HepG2 (cell line): ENCODE measurements around the gene DOK4. TPM values are rescaled to one million over a fixed set of nuclear protein-coding genes. Genes with fewer than 3 reads are reported as not detected.
A peak's percentile ranks its signal among the peaks of the same experiment; 100 is the strongest.

Source experiments
- MED1 ChIP-seq: sonication (generic); formaldehyde crosslinking; IDR thresholded peaks from 2 replicates; pipeline ENCODE4 v1.4.0; 2020; ENCODE audit warnings: missing genetic modification reagents
- NFYB ChIP-seq: sonication (generic); formaldehyde crosslinking; IDR thresholded peaks from 2 replicates; pipeline ENCODE4 v1.4.0; 2020; ENCODE audit warnings: missing genetic modification reagents
- PHF8 ChIP-seq: sonication (generic); formaldehyde crosslinking; IDR thresholded peaks from 2 replicates; pipeline ENCODE4 v1.5.0; 2020; ENCODE audit warnings: missing genetic modification reagents
- STAG1 ChIP-seq: sonication (generic); formaldehyde crosslinking; IDR thresholded peaks from 2 replicates; pipeline ENCODE4 v1.4.0; 2020; ENCODE audit warnings: missing genetic modification reagents
- THAP11 ChIP-seq: IDR thresholded peaks from 2 replicates; pipeline ENCODE4 v1.6.1; 2016; ENCODE audit warnings: missing biosample characterization, missing genetic modification reagents
- ZFP36 ChIP-seq: fragments of 150-350 bp; IDR thresholded peaks from 2 replicates; pipeline ENCODE4 v1.6.1; 2018; ENCODE audit warnings: borderline replicate concordance, low read length, low read depth; ENCODE audit not compliant: partially characterized antibody
- ZMYM2 ChIP-seq: sonication (generic); formaldehyde crosslinking; IDR thresholded peaks from 2 replicates; pipeline ENCODE4 v1.8.0; 2022; ENCODE audit warnings: mild to moderate bottlenecking, missing genetic modification reagents
- ZNF10 ChIP-seq: sonication (generic); formaldehyde crosslinking; IDR thresholded peaks from 2 replicates; pipeline ENCODE4 v1.4.0; 2020; ENCODE audit warnings: mild to moderate bottlenecking, low read depth, missing genetic modification reagents, borderline replicate concordance
- ZNF660 ChIP-seq: sonication (generic); formaldehyde crosslinking; IDR thresholded peaks from 2 replicates; pipeline ENCODE4 v1.5.1; 2020; ENCODE audit warnings: mild to moderate bottlenecking, low read depth, missing genetic modification reagents, borderline replicate concordance
- ZNF773 ChIP-seq: sonication (generic); formaldehyde crosslinking; IDR thresholded peaks from 2 replicates; pipeline ENCODE4 v1.4.0; 2020; ENCODE audit warnings: missing genetic modification reagents, borderline replicate concordance
- ZNF777 ChIP-seq: sonication (generic); formaldehyde crosslinking; IDR thresholded peaks from 2 replicates; pipeline ENCODE4 v1.4.0; 2020; ENCODE audit warnings: missing genetic modification reagents
- ZNF850 ChIP-seq: sonication (generic); formaldehyde crosslinking; conservative IDR thresholded peaks from 2 replicates; pipeline ENCODE4 v1.9.0; 2021; ENCODE audit warnings: mild to moderate bottlenecking, missing genetic modification reagents
- polyA plus RNA-seq, 8 experiments: library from polyadenylated mRNA; depleted of rRNA in 3 of 8; stranded (reverse) in 7 of 8; unstranded in 1 of 8; fragments of >200 nt; fragmentation: Illumina TruSeq in 4 of 8; extraction: Trizol in 4 of 8; gene quantifications; 2 replicates each; pipeline versions ENCODE4 v1.2.1 to v1.2.3, GENCODE V29; 2011 to 2016; ENCODE audit warnings: low read depth in 4 of 8, missing spikeins in 1 of 8, mixed read lengths in 1 of 8; ENCODE audit not compliant: insufficient read depth in 1 of 8
- total RNA-seq, 5 experiments: library from RNA; depleted of rRNA; stranded (reverse); fragments of >200 nt; fragmentation: Illumina TruSeq; extraction: Trizol; gene quantifications; 2 replicates each; pipeline ENCODE4 v1.2.3, GENCODE V29; 2016; ENCODE audit warnings: low read depth in 1 of 5
- TF ChIP-seq, protein P1 (sequence below): sonication (generic); formaldehyde crosslinking; IDR thresholded peaks from 2 replicates; pipeline ENCODE4 v1.9.0; 2021; ENCODE audit warnings: mild to moderate bottlenecking, missing genetic modification reagents
- TF ChIP-seq, protein P2 (sequence below): sonication (generic); formaldehyde crosslinking; IDR thresholded peaks from 2 replicates; pipeline ENCODE4 v1.4.0; 2020; ENCODE audit warnings: mild to moderate bottlenecking, low read depth, missing genetic modification reagents
- TF ChIP-seq, protein P3 (sequence below): sonication (generic); formaldehyde crosslinking; IDR thresholded peaks from 2 replicates; pipeline ENCODE4 v1.8.0; 2022; ENCODE audit warnings: missing genetic modification reagents, mild to moderate bottlenecking, inconsistent platforms, borderline replicate concordance
- TF ChIP-seq, protein P4 (sequence below): sonication (generic); formaldehyde crosslinking; IDR thresholded peaks from 2 replicates; pipeline ENCODE4 v1.4.0; 2020; ENCODE audit warnings: mild to moderate bottlenecking, missing genetic modification reagents
- TF ChIP-seq, protein P5 (sequence below): sonication (generic); formaldehyde crosslinking; IDR thresholded peaks from 2 replicates; pipeline ENCODE4 v1.4.0; 2020; ENCODE audit warnings: missing genetic modification reagents
- TF ChIP-seq, protein P6 (sequence below): sonication (generic); formaldehyde crosslinking; IDR thresholded peaks from 2 replicates; pipeline ENCODE4 v1.8.0; 2023; ENCODE audit warnings: mild to moderate bottlenecking, missing genetic modification reagents

The DOK4 gene
- total and polyA plus RNA-seq, 2 of the 13 experiments (the other 11 are each of a cell fraction or from before 2014, with no cell fraction given) = 52.7 to 70.0 TPM

DNA sequence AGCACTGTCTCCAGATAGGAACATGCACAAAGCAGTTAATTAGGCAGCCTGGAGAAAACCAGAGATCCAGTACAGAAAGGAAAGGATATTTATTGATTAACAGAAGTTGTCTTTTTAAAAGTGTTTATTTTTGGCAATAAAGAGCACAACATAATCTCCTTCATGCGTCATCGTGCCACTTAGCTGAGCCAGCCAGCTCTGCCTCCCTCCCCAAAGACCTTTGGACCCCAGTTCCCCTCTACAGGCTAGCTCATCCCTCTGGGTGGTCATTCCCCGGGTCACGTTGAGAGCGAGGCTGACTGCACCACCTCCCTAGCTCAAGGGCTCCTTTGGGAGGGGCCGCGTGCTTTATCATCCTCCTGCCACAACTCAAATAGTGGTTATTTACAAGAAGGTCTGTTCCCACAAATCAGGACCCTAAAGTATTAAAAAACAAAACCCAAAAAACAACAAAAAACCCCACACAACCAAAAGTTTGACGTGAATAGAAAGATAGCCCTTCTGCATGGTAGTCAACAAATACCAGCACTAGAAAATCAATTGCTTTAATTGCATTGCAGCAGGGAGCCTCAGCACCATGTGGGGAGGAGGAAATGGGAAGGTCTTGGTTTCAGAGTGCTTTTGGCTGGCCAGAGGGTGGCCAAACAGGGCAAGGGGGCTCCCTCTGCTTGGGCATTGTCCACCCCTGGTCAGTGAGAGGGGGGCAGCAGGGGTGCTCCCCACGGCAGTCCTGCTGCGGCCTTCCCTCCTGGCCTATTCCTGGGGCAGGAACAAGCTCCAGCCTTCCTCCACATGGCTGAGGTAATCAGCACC is 14.2 kb downstream of the DOK4 start (continued):
- TF ChIP-seq, protein P1, sequence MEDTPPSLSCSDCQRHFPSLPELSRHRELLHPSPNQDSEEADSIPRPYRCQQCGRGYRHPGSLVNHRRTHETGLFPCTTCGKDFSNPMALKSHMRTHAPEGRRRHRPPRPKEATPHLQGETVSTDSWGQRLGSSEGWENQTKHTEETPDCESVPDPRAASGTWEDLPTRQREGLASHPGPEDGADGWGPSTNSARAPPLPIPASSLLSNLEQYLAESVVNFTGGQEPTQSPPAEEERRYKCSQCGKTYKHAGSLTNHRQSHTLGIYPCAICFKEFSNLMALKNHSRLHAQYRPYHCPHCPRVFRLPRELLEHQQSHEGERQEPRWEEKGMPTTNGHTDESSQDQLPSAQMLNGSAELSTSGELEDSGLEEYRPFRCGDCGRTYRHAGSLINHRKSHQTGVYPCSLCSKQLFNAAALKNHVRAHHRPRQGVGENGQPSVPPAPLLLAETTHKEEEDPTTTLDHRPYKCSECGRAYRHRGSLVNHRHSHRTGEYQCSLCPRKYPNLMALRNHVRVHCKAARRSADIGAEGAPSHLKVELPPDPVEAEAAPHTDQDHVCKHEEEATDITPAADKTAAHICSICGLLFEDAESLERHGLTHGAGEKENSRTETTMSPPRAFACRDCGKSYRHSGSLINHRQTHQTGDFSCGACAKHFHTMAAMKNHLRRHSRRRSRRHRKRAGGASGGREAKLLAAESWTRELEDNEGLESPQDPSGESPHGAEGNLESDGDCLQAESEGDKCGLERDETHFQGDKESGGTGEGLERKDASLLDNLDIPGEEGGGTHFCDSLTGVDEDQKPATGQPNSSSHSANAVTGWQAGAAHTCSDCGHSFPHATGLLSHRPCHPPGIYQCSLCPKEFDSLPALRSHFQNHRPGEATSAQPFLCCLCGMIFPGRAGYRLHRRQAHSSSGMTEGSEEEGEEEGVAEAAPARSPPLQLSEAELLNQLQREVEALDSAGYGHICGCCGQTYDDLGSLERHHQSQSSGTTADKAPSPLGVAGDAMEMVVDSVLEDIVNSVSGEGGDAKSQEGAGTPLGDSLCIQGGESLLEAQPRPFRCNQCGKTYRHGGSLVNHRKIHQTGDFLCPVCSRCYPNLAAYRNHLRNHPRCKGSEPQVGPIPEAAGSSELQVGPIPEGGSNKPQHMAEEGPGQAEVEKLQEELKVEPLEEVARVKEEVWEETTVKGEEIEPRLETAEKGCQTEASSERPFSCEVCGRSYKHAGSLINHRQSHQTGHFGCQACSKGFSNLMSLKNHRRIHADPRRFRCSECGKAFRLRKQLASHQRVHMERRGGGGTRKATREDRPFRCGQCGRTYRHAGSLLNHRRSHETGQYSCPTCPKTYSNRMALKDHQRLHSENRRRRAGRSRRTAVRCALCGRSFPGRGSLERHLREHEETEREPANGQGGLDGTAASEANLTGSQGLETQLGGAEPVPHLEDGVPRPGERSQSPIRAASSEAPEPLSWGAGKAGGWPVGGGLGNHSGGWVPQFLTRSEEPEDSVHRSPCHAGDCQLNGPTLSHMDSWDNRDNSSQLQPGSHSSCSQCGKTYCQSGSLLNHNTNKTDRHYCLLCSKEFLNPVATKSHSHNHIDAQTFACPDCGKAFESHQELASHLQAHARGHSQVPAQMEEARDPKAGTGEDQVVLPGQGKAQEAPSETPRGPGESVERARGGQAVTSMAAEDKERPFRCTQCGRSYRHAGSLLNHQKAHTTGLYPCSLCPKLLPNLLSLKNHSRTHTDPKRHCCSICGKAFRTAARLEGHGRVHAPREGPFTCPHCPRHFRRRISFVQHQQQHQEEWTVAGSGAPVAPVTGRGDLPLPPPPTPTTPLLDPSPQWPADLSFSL (CRISPR knock-in tag) = no peak
- TF ChIP-seq ZNF10 (no peak), ZNF850 (CRISPR knock-in tag) (no peak), ZNF660 (CRISPR knock-in tag) (no peak), ZMYM2 (CRISPR knock-in tag) (no peak), MED1 (CRISPR knock-in tag) (peak; percentile 91), STAG1 (CRISPR knock-in tag) (0 out of 2 replicates have a peak, but pooled peaks have one; percentile 10), THAP11 (CRISPR knock-in tag) (peak; percentile 60), NFYB (CRISPR knock-in tag) (no peak), ZNF777 (CRISPR knock-in tag) (no peak), PHF8 (CRISPR knock-in tag) (peak; percentile 40; the same call in 1 of the 2 replicates), ZNF773 (no peak), ZFP36 (no peak)
- TF ChIP-seq, protein P2, sequence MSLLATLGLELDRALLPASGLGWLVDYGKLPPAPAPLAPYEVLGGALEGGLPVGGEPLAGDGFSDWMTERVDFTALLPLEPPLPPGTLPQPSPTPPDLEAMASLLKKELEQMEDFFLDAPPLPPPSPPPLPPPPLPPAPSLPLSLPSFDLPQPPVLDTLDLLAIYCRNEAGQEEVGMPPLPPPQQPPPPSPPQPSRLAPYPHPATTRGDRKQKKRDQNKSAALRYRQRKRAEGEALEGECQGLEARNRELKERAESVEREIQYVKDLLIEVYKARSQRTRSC = no peak
- TF ChIP-seq, protein P3, sequence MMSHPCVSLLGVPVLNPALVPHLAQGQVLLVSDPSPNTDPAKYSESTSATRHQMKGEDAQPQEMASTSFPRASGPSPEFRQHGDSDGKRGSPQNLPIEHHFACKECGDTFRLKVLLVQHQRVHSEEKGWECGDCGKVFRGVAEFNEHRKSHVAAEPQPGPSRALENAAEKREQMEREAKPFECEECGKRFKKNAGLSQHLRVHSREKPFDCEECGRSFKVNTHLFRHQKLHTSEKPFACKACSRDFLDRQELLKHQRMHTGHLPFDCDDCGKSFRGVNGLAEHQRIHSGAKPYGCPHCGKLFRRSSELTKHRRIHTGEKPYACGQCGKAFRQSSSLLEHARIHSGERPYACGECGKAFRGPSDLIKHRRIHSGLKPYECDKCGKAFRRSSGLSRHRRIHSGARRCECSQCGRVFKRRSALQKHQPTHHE (CRISPR knock-in tag) = no peak
- TF ChIP-seq, protein P4, sequence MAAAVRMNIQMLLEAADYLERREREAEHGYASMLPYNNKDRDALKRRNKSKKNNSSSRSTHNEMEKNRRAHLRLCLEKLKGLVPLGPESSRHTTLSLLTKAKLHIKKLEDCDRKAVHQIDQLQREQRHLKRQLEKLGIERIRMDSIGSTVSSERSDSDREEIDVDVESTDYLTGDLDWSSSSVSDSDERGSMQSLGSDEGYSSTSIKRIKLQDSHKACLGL (CRISPR knock-in tag) = no peak
- TF ChIP-seq, protein P5, sequence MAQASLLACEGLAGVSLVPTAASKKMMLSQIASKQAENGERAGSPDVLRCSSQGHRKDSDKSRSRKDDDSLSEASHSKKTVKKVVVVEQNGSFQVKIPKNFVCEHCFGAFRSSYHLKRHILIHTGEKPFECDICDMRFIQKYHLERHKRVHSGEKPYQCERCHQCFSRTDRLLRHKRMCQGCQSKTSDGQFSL = no peak; the same call in 1 of the 2 replicates
- TF ChIP-seq, protein P6, sequence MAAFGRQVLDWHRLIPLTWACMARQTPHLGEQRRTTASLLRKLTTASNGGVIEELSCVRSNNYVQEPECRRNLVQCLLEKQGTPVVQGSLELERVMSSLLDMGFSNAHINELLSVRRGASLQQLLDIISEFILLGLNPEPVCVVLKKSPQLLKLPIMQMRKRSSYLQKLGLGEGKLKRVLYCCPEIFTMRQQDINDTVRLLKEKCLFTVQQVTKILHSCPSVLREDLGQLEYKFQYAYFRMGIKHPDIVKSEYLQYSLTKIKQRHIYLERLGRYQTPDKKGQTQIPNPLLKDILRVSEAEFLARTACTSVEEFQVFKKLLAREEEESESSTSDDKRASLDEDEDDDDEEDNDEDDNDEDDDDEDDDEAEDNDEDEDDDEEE (CRISPR knock-in tag) = no peak
